Mucosa of descending colon (tissue), 3 donors: ENCODE results near the gene PHKB. TPM values are rescaled to one million over a fixed set of nuclear protein-coding genes. Genes with fewer than 3 reads are reported as not detected.
"Not testable (repeated sequence)": the region's sequence is repeated elsewhere in the genome, so short reads cannot be mapped to it uniquely, and the experiment has no call there.

Experiments
- ATAC-seq: fragments of 200-7000 bp; cut with Tn5 transposase; one replicate; pipeline ENCODE4 v1.9.1; 2020; ENCODE audit warnings: mild to moderate bottlenecking, moderate library complexity
- DNase-seq, 3 donors: peaks; one replicate each; pipeline ENCODE4 v3.0.0-alpha.2; 2020
- H3K36me3 ChIP-seq: fragments of 200-600 bp; one replicate; pipeline ENCODE4 v1.8.0; 2021; ENCODE audit warnings: low read depth, mild to moderate bottlenecking
- H3K4me1 ChIP-seq: fragments of 200-600 bp; one replicate; pipeline ENCODE4 v1.8.0; 2021; ENCODE audit warnings: low read depth, mild to moderate bottlenecking
- H3K4me3 ChIP-seq: fragments of 200-600 bp; one replicate; pipeline ENCODE4 v1.8.0; 2021; ENCODE audit warnings: mild to moderate bottlenecking
- H3K9me3 ChIP-seq: fragments of 200-600 bp; one replicate; pipeline ENCODE4 v1.8.0; 2021; ENCODE audit warnings: mild to moderate bottlenecking
- CTCF ChIP-seq: fragments of 200-600 bp; IDR thresholded peaks from one replicate; pipeline ENCODE4 v1.8.0; 2022; ENCODE audit warnings: antibody characterized with exemption, mild to moderate bottlenecking
- intact Hi-C, 2 donors: fragments of 100-400 bp; cut with DNase I in 1 of 2; cut with micrococcal nuclease in 1 of 2; formaldehyde crosslinking; loops; one replicate each; pipeline versions ENCODE4 v1.11.0 to v1.11.1; 2022; cut with DNase I, micrococcal nuclease
- total RNA-seq, 3 donors: library from RNA; stranded (reverse); fragmentation: NEBNext Ultra II Directional in 2 of 3; extraction: Animal tissue kit (Norgen Biotek cat#: 25700) in 2 of 3; gene quantifications; one replicate each; pipeline versions ENCODE4 v1.2.1 to v1.2.4, GENCODE V29; 2021 to 2023
- donor health status: DM: no; HTN: no; CAD: no; lungs with moderate emphysema.
- donor health status: DM: no; HTN: no; CAD: no.
- donor health status: DM: no; HTN: yes; CAD: no.

PHKB gene
- total RNA-seq, 3 donors from 2014 or later, result 67.8 to 101 (median 81.4) TPM

DNA sequence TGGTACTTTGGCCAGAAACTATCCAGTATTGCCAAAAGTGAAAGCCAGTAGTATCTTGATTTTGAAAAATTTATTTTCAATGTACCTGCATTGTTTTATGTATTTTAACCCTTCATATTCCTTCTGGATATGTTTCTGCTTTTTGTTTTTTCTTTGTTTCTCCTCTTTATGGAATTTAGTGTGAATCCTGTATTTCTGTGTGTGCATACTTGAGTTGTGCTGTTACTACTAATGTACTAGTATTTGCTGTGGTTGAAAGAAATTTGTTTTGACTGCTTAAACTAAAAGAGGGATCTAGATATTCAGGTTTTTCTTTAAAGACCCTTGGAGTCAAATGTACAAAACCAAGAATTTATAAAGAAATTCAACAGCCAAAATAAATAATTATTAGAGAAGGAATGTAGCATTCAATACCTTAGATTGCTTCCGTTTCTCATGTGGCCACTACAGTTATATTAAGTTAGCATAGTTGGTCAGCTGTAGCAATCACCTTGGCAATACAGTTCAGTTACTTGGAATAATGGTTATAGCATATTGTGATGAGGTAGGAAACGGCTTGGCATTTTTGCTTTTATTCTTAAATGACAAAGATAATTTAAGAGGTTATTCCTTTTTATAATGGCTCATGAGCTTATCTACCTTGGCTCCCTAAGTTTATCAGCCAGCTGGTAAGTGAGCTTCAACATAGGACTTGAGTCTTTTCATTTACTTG lies 4.9 kb downstream of the PHKB start:
- DNase-seq (no peak), ATAC-seq (no peak)
- H3K9me3 ChIP-seq, result no peaks in the 10 kb centered on the region
- intact Hi-C loops, result no loop called here
- peaks cover 10% of the 10 kb centered on the region for H3K4me1 ChIP-seq
- no peak for TF ChIP-seq CTCF
- no peaks in the 10 kb centered on the region for H3K36me3 ChIP-seq
- no peak overlapping the region for H3K4me3 ChIP-seq

DNA sequence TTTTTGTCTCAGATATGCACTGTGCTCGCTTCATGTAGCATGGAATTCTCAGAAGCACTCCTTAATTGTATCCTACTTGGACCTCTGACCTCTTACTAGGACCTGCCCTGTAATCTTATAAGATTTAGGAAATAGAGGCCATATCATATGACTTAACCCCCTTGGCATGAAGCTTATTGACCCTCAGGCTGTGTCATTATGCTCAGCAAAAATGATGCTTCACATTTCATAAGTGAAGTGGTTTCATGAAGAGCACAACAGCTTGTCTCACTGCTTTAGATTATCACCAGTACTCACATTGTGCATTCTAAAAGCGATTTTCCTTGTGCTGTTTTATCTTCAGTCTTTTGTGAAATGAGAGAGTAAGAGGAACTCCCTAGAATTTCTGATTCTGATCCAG lies 6.4 kb downstream of the PHKB start:
- Histone ChIP-seq H3K9me3 (no peaks in the 10 kb centered on the region), H3K36me3 (no peaks in the 10 kb centered on the region), H3K4me1 (peaks cover 7% of the 10 kb centered on the region), H3K4me3 (no peak overlapping the region)
- ATAC-seq (no peak), DNase-seq (no peak)
- no peak for TF ChIP-seq CTCF
- intact Hi-C loops, result no loop called here

- H3K4me1 ChIP-seq, H3K36me3 ChIP-seq, H3K9me3 ChIP-seq, intact Hi-C loops, DNase-seq, ATAC-seq, H3K4me3 ChIP-seq: not testable (repeated sequence)
Measured at GRCh38 chr16:47468070-47468689, 7.0 kb downstream of the PHKB start.

DNA sequence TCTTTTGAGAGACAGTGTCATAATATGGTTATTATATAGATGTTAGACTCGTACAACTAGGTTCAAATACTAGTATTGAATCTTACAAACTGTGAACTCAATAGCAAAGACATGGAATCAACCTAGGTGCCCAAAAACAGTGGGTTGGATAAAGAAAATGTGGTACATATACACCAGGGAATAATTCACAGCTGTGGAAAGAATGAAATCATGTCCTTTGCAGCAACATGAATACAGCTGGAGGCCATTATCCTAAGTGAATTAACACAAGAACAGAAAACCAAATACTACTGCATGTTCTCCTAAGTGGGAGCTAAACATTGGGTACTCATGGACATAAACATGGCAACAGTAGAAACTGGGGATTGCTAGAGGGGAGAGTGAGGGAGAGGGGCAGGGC lies 8.1 kb downstream of the PHKB start:
- no peak for DNase-seq
- H3K4me1 ChIP-seq, result peaks cover 5% of the 10 kb centered on the region
- intact Hi-C loops, result no loop called here
- no peaks in the 10 kb centered on the region for H3K9me3 ChIP-seq
- no peak overlapping the region for H3K4me3 ChIP-seq
- H3K36me3 ChIP-seq, result no peaks in the 10 kb centered on the region
- no peak for TF ChIP-seq CTCF
- no peak for ATAC-seq

DNA sequence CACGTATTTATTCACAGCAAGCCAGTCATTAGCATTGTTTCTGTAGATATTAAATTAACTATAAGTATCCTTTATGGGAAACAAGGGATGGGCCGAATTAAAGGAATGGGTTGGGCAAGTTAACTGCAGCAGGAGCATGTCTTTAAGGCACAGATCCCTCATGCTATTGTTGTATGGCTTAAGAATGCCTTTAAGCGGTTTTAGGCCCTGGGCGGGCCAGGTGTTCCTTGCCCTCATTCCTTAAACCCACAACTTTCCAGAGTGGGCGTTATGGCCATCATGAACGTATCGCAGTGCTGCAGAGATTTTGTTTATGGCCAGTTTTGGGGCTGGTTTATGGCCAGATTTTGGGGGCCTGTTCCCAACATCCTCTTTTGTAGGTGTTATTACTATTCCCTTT lies 9.1 kb downstream of the PHKB start:
- DNase-seq (peak in 1 of 3 donors; percentile 9), ATAC-seq (no peak)
- no peaks in the 10 kb centered on the region for H3K36me3 ChIP-seq
- TF ChIP-seq CTCF, result no peak
- H3K4me1 ChIP-seq, result peaks cover 5% of the 10 kb centered on the region
- no peak overlapping the region for H3K4me3 ChIP-seq
- no peaks in the 10 kb centered on the region for H3K9me3 ChIP-seq
- intact Hi-C loops, result no loop called here

DNA sequence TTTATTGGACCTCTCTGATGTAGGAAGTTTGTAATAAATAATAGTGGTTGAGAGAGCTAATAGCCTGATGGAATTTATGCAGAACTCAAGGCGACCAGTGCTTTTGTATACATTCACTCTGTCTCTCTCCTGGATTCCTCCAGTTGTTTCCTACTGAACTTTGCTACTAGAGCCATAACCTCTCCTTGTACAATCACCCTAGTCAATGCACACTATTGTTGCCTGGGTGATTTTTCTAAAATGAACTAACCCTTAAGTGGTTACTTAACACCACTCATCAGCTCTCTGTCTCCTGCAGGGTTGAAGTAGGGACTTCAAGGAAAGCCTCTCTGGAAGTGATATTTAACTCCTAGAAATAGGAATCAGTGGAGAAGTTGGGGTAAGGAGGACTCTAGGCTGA lies 9.7 kb downstream of the PHKB start:
- intact Hi-C loops, result no loop called here
- Histone ChIP-seq H3K4me3 (no peak overlapping the region), H3K9me3 (no peaks in the 10 kb centered on the region), H3K36me3 (no peaks in the 10 kb centered on the region), H3K4me1 (peaks cover 2% of the 10 kb centered on the region)
- ATAC-seq (peak; percentile 76), DNase-seq (no peak)
- no peak for TF ChIP-seq CTCF

DNA sequence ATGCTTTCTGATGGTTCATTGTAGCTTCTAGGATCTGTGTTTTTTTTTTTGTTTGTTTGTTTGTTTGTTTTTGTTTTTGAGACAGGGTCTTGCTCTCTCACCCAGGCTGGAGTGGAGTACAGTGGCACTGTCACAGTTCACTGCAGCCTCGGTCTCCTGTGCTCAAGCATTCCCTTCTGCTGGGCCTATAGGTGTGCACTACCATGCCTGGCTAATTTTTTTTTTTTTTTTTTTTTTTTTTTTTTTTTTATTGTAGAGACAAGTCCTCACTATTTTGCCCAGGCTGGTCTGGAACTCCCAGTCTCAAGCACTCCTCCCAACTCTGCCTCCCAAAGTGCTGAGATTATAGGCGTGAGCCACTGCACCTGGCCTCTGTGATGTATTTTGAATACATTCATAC lies 11.9 kb downstream of the PHKB start:
- H3K4me1 ChIP-seq, ATAC-seq, intact Hi-C loops, H3K36me3 ChIP-seq, H3K9me3 ChIP-seq, H3K4me3 ChIP-seq, DNase-seq: not testable (repeated sequence)
